Lung microvascular endothelial cell (primary cell): ENCODE data around the gene NPC2. TPM values are rescaled to one million over a fixed set of nuclear protein-coding genes. Genes with fewer than 3 reads are reported as not detected.
"Not testable (repeated sequence)": the region's sequence is repeated elsewhere in the genome, so short reads cannot be mapped to it uniquely, and the experiment has no call there.

Experiments
- DNase-seq, 2 donors: peaks; one replicate each; pipeline versions ENCODE4 v3.0.0 to v3.0.0-alpha.2; 2010; ENCODE audit warnings: low read depth in 2 of 2
- total RNA-seq: library from RNA; depleted of rRNA; stranded (reverse); fragments of >200 nt; gene quantifications from 2 replicates; pipeline ENCODE4 v1.2.1, GENCODE V29; 2014

The NPC2 gene
- total RNA-seq, result 153 and 244 TPM in 2 replicates

DNA sequence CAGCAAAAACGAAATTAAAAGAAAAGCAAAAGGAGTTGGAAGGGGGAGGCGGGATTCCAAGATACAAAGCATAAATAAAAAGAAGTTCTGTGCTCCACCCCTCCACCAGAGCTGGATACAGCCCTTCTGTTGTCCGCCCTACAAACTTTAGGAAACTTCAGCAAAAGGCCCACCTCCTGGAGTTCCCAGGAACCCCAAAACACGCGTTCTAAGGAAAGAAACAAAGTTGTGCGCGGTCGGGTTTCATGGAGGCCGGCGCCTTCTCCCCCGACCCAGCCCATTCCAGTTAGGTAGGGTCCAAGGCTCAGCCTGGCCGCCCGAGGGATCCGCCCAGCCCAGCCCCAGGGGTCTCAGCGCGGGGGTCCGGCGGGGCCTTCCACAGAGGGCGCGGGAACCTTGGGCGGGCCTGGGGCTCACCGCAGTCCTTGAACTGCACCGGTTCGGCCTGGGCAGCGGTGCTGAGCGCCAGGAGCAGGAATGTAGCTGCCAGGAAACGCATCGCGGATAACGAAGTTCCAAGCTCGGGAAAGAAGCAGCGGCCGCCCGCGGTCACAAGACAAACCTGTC lies at the start of gene NPC2:
NPC2 (minus strand) TSS at position 530 of the 567 bp plus-strand sequence; CDS start at position 499, 31 bp downstream.
- peak in 1 of 2 donors; percentile 20 for DNase-seq

DNA sequence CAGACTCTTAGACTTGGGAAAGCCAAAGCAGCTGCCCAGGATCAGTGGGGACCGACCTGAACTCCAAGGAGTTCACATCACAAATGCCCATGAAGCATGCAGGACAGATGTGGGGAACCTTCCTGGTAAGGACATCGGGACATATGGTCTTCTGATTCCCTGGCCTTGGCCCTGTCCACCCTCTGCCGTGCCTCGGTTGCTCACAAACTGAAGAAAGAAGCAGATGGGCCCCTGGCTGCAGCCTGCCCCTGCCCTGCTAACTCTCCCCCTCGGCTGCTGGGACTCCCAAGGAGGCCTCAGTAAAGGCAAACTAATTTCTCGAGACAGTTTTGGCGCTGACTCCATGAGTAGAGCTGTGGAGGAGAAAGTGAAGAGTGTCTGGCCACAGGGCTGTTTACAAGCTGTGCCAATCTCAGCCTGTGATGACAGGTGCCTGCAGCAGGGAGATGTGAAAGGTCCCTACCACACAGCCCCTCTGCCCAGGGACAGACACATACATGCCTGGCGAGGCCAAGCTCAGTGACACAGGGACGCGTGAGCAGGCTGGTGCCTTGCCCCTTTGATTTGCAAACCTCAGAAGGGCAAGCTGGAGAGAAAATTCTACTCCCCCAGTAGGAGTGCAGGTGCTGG lies 49.1 kb upstream of the NPC2 start:
- no peak for DNase-seq

DNA sequence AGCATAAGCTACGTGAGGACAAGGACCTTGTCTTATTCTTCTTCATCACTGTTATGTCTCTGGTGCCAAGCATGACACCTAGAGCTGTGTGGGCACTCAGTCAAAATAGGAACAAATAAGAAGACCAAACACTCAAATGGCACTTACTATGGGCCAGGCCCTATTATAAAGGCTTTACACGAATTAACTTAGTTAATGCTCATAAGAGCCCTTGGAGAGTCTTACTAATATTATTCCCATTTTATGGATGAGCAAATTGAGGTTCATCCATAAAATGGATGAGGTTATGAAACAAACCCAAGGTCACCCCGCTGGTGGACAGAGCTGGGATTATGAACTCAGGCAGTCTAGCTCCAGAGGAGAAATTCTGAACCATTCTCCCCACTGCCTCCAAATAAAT lies 48.1 kb upstream of the NPC2 start:
- no peak for DNase-seq

DNA sequence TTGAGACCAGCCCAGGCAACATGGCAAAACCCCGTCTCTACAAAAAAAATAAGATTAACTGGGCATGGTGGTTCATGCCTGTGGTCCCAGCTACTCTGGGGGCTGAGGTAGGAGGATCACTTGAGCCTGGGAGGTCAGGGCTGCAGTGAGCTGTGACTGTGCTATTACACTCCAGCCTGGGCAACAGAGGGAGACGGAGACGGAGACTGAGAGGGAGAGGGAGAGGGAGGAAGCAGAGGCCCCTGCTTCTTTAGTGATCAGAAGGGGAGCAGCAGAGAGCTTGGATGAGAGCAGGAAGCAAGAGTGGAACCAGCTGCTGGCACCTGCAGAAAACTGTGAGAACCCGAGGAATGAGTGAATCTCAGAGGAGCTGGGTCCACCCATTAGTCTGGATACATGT lies 46.4 kb upstream of the NPC2 start:
- DNase-seq, result no peak

DNA sequence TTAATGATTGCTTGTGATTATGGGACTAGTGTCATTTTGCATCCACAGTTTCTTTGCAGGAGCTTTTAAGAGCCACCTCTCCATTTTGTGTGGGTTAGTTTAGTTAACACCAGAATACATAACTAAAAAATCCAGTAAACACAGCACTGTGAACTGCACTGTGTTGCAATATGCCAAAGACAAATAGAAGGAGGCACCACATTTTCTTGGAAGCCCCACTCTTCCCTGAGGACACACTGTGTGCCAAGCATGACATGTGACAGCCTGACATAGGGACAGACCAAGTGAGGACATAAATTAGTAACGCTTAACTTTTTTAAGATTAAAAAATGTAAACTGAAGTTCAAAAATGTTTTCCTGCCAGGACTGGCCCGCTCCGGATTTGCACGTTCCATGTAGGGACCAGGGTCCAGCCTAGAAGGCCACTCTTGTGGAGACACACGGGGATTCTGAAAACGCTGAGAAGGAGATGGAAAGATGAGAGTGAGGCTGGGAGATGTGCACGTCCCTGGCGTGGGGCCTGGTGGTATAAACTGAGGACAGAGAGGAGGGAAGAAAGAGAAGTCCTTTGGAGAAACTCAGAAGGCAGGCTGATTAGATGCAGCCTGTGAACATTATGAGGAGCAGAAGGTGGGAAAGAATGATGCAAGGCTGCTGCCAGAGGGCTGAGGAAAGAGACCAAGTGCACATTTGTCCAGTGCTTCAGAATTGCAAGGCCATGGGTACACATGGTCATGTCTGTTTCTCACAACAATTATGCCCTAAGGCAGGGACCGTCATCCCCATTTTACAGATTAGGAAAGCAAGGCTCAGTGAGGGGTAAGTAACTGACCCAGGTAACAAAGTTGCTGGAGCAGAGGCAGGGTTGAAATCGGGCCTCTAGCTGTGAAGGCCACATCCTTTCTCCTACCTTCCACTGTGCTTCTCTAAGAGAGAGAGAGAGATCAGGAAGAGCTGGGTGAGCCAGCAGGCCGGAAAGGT lies 45.6 kb upstream of the NPC2 start:
- DNase-seq, result no peak

DNA sequence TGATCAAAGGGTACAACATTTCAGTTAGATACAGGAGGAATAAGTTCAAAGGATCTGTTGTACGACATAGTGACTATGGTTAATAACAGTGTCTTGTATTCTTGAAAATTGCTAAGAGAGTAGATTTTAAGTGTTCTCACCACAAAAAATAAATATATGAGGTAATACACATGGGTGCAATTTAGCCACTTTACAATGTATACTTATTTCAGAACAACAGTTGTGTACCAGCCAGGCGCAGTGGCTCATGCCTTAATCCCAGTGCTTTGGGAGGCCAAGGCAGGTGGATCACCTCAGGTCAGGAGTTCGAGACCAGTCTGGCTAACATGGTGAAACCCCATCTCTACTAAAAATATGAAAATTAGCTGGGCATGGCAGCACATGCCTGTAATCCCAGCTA lies 43.2 kb upstream of the NPC2 start:
- DNase-seq, result not testable (repeated sequence)

DNA sequence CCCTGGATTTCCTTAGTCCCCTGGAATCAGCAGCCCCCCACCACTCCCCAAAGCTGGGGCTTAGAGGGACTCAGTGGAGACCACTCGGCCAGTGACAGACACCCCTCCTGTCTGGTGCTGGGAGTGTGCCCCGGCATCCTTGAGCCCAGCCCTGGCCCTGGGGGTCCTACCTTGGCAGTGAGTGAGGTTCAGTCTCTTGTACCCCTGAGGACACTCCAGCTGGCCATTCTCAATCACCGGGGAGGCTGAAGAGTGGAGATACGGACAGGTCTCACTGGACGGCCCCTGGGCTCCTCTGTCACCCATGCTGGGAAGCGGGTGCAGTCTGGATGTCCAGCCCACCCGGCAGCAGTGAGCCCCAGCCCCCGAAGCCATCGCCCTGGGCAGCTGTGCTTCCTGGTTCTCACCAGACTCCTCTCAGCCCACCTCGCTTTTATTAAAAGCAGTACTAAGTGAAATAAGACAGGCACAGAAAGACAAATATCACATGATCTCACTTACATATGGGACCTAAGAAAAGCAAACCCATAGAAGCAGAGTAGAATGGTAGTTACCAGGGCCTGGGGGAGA lies 42.7 kb upstream of the NPC2 start:
- DNase-seq, result no peak

DNA sequence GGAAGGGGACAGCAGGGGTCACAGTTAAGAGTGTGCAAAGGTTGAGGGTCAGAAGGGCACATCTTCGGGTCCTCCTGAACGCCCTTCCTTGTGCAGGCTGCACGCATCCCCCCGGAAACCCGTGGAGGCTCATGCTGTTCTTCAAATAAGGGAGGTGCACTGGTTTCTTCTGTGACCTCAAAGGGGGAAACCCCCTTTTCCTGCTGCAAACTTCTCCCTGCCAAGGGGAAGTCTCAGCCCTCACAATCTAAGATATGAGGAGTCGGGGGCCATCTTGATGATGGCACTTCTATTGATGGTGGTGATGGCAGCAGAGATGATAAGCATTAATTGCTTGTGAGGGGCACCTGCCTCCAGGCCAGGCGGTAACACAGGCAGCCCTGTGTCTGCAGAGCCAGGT lies 40.5 kb upstream of the NPC2 start:
- no peak for DNase-seq

DNA sequence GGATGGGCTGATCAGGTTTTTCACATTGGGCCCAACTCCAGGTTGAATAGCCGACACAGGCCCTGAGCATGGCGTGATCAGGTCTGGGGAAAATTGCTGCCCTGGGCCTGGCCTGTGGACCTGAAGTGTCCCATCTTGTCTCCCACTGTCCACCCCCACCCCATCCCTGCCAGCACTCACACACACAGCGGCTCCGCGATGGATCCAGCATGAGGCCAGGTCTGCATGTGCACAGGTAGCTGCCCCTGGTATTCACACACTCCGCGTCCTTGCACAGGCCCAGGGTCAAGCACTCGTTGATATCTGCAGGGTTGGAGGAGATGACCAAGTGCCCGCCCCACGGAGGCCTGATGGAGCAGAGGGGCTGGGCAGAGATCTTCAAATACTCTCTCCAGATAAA lies 39.1 kb upstream of the NPC2 start:
- DNase-seq, result no peak

DNA sequence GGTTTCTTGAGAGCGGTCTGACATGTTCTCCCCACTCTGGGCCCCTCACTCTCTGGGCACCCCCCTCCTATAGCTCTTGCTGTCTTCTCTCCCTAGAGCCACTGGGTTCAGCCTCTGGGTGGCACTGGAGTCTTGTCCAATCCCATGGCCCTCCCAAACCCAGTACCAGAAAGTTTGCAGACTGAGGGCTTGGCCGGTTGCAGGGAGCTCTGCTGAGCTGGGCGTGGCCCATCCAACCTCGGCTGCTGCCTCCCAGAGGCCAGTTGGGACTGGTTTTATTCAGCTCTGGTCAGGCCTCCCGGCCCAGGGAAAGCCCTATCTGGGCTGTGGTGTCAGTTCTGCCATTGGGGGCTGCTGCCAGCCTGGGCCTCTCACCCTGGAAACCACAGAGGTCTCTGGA lies 38.4 kb upstream of the NPC2 start:
- peak; percentile 33 to 47 for DNase-seq

DNA sequence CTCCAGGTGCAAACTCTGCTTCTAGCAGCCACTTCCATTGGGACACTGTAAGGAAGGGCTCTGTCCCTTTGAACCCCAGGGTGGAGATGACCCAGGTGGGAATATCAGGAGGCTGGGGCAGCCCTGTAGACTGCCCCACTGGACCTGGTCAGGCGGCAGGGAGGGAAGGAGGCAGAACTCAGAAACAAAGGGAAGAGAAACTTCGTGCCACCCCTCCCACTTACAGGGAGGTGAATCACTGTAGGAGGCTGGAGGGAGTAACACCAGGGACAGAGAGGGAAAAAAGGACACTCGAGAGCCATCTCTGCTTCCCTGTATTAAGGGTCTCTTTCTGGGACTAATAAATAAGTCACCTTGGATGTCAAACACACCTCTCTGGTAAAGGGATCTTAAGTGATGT lies 37.9 kb upstream of the NPC2 start:
- DNase-seq, result no peak

DNA sequence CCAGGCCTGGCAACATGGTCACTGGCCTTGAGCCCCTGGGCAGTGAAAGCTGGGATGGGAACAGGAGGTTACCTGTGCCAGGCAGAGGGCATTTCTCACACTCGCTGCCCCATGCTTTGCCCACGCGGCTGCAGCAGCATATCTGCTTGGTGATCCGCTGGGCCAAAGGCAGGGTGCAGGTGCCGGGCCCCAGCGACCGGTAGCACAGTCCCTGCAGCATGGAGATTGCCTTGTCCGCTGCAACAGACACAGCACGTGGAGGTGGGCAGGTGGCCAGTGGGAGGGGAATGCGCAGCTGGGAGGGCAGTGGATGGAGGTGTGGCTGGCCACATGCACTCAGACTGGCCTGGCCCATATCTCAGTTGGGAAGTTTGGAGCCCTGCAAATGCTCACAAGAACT lies 35.8 kb upstream of the NPC2 start:
- no peak for DNase-seq

DNA sequence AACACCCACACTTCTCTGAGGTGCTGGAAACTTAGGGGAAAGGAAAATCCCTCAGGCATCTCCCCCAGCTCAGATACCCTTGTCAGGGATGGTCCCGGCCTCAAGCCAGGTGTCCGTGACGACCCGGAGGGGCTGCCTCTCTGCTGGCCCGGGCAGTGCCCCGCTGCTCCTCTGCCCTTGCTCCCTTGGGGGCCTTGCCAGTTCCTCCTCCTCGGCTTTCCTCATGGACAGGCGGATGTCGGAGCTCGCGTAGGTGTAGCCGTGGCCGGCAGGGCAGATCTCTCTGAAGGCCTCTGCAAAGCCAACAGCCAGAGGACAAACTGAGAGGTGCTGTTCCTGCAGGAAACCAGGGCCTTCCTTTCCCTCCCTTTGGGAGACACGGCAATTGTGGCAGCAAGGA lies 35.3 kb upstream of the NPC2 start:
- no peak for DNase-seq

DNA sequence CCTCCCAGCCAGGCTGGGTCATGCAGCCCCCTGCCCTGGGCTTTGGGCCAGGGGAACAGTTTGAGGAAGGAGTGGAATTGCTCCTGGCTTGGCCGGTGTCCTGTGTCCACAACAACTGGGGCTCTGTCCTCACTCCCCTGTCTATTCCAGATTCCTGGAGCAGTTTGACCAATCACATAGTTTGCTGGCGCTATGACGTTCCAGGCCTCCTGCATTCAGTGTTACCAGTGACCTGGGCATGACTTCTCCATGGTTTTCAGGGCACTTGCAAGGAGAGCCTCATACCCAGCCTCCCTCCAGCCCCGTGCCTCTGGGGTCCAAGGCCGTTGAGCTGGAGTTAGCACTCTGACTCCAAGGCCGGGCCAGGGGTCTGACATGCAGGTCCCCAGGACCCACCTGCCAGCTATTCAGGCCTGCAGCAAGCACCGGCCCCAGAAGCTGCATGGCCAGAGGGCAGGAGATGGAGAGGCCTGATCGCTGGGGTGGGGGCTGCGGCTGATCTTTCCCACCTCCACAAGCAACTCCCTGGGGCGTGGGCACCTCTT lies 34.7 kb upstream of the NPC2 start:
- DNase-seq, result no peak

DNA sequence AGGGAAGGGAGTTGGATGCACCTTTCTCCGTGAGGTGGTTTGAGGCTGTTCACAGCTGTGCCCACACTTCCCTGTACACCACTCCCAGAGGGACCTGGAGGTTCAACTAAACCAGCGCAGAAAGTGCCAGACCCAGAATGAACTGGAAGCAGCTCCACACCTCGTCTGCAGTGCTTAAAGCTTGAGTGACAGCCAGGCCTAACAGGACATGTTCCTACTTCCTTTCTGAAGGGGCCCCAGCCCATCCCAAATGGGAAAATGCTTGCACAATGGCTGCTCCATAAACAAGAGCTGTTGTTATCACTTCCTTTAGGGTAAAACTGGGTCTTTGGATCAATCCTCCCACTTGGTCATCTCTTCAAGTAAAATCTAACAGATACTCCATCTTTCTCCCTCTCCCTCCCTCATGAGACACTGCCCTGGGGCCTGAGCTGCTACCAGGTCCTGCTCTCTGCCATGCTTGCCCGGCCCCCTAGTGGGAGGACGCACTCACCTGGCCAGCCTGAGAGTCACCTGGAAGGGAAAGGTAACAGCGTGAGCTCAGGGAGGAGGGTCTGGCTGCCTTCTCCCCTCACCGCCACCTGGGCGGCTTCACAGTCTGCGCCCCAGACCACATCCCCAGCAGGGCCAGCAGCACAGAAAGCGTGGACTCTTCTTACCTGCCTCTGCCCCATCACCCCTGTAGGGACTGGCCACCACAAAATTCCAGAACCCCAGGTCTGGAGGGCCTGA lies 33.9 kb upstream of the NPC2 start:
- peak in 1 of 2 donors; percentile 49 for DNase-seq

DNA sequence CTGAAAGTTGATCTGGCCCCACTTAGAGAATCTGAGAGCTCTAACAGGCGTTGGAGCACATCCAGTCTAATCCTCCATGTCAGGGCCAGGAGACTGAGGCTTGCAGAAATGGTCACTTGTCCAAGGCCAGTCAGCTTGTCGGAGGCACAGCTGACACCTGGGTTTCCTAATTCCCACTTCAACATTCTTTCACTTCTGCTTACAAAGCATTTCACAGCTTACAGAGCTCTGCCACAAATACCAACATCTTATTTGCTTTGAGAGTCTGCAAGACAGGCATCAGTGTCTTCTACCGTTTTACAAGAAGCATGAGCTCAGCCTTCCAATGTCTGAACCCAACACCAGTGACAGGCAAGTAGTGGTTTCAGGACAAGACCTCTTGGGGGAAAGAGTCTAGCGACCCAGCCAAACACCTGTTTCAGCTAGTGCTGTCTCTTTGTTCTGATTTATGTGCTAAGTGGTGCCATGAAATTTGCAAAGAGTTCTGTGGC lies 32.3 kb upstream of the NPC2 start:
- no peak for DNase-seq

DNA sequence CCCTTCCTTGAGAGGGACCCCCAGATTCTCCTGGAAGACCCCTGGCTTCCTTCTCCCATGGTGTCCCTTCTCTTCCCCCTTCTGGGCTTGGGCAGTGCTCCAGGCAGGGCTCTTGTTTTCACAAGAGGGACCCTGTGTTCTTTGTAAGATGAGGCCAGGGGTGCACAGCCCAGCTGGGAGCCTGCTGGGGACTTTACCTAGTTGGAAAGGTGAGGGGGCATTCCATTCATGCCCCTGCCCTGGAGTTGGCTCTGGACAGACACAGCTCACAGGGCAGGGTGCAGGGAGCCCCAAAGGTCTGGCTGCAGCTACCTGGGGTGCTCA lies 31.7 kb upstream of the NPC2 start:
- DNase-seq, result no peak

DNA sequence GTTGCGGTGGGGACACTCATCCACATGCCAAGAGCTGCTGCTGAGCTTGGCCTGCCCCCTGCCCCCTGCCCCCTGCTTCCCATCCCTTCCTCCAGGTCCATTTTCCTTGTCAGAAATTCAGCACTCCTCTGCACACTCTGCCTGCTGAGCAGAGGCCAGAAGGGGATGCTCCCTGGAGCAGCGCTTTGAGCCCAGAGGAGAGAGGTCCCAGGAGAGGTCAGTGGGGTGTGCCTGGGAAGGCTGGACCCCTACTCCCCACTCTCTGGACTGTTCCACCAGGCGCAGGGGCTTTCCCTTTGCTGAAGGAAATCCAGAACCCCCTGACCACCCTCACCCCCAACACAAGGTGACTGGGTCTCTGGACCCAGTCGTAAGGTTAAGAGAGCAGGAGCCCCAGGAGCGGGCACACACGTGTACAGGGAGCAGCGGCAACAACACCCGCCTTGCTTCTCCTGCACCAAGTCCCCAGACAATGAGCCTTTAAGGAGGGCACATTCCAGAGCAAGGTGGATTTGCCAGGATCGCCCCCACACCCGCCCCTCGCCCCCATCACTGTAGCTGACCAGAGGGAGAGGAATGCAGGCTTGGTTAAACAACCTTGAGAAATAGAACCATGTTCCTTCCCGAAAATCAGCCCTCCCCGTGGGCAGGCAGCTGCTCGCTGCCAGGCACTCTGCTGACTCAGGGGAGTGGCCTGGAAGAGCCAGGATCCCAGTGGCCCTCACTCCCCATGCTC lies 31.1 kb upstream of the NPC2 start:
- DNase-seq, result no peak

DNA sequence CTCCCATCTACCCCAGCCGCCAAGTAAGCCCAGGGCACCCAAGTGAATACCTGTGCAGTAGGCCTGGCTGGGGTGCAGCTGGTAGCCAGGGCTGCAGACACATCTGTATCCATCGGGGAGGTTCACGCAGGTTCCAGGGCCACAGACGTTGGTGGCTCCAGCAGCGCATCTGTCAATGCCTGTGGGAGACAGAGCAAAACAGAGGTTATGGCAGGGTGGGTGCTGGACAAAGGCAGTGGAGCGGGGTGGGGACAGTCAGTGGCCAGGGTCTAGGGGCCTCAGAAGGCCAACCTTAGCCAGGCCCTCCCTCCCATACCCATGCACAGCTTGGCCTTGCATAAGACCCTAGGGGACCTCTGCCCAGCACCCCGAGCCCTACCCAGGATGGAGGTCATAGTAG lies 29.6 kb upstream of the NPC2 start:
- no peak for DNase-seq

DNA sequence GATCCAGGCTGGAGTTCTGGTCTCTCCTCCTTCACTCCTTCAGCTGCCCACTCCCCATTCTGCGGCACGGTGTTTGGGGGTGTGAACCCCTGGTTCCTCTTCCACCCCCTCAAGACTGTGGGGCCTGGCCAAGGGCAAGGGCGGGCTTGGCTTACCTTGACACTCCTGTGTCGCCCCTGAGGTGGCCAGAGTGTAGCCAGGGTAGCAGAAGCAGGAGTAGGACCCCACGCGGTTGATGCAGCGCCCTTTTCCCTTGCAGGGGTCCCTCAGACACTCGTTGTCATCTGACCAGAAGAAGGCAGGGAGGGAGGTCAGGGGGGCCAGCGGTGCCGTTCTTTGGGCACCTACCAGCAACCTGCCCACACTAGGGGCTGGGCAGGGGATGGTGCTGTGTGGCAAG lies 28.7 kb upstream of the NPC2 start:
- DNase-seq, result no peak
